Measurements from ENCODE around the gene TRPC4AP.
"Not testable (repeated sequence)": the region's sequence is repeated elsewhere in the genome, so short reads cannot be mapped to it uniquely, and the experiment has no call there.

Gene TRPC4AP

DNA sequence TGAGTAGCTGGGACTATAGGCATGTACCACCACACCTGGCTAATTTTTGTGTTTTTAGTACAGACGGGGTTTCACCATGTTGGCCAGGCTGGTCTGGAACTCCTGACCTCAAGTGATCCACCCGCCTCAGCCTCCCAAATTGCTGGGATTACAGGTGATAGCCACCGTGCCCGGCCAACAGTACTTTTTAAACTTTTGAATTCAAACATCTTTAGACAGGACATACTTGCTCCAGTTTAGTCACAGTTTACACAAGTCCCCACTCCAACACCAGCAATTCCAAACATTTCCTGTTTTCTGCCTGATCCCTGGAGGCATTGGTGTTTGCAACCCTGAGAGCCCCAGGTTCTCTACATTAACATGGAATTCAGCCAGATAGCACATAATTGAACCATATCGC, 40.0 kb downstream of the TRPC4AP start:
- DNase-seq: not testable (repeated sequence)

DNA sequence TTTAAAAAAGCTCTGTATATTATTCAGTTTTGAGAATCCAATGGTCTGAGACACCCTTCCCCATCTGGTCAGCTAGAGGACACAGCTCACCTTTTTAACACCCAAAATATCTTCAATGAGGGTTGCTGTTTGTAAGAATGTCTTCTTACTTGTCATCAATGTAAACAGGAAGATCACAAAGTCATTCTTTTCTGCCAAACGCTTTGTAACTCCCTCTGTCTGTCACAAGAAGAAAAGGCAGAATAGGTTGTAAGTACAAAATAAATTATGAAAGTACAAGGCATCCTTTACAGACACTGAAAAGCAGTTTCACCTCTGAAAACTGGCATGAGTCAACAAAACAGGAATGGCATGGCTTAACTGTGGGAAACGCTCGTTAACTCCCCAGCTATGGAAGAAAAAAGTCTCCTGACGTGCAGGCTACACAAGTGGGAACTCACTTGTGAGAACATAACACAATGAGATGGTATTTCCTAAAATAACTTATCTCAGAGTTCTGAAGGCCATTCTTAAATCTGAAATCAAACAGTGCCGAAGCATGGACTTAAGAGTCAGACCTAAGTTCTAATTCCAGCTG, 42.7 kb downstream of the TRPC4AP start:
- DNase-seq: no peak

DNA sequence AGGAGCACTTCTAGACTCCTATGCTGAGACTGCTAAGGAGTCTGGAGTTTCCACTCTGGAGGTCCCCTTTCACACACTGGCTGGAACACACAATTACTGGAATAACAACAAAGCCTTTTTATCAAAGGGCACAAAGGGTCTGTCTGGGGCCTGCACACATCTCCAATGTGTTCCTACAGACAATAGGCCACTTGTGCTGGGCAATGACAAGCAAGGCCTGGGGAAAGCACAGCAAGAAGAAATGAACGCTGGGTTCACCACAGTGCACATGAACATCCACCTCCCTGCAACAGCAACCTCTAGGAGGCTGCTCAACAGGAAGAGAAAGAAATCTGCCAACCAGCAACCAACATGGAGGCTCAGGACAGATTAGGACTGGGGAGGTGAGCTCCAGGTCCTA, 43.9 kb downstream of the TRPC4AP start:
- DNase-seq: no peak

GRCh38 chr20:35042268-35042667, 50.3 kb downstream of the TRPC4AP start:
- no peak for DNase-seq

DNA sequence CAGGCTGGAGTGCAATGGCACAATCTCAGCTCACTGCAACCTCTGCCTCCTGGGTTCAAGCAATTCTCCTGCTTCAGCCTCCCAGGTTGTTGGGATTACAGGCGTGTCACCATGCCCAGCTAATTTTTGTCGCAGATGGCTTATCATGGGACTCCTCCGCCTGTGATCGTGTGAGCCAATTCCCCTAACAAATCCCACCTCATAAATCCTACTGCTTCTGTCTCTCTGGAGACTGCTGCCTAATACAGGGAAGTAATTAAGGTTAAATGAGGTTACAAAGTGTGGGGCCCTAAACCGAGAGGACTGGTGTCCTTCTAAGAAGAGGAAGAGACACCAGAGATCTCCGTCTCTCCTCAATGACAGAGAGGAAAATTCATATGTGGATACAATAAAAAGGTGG, 52.0 kb downstream of the TRPC4AP start:
- no peak for DNase-seq

GRCh38 chr20:35039846-35040489, 52.6 kb downstream of the TRPC4AP start:
- no peak for DNase-seq

GRCh38 chr20:35039146-35039545, 53.5 kb downstream of the TRPC4AP start:
- DNase-seq: no peak

- no peak for DNase-seq
These were observed 58.5 kb downstream of the TRPC4AP start for GRCh38 chr20:35034145-35034544.

GRCh38 chr20:35030136-35030535, 62.5 kb downstream of the TRPC4AP start:
- no peak for DNase-seq

DNA sequence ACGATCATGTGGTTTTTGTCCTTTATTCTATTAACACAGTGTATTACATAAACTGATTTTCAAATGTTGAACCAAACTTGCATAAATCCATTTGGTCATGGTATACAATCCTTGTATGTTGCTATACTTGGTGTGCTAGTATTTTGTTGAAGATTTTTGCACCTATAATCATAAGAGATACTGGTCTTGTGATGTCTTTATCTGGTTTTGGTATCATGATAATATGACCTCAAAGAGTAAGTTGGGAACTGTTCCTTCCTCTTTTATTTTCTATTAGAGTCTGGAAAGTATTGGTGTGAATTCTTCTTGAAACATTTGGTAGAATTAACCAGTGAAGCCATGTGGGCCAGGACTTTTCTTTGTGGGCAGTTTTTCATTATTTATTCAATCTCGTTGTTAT, 65.3 kb downstream of the TRPC4AP start:
- DNase-seq: no peak

DNA sequence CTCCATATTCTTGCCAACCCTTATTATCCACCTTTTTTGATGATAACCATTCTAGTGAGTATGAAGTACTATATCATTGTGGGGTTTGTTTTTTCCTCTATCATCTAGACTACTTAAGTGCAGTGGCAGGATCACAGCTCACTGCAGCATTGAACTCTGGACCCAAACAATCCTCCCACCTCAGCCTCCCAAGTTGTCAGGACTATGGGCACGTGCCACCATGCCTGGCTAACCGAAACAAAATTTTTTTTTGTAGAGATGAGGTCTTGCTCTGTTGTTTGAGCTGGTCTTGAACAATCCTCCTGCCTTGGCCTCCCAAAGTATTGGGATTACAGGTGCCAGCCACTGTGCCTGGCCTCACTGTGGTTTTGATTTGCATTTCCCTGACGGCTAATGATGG, 67.5 kb downstream of the TRPC4AP start:
- DNase-seq: no peak

GRCh38 chr20:35023624-35024023, 69.0 kb downstream of the TRPC4AP start:
- DNase-seq: no peak

GRCh38 chr20:35021831-35022230, 70.8 kb downstream of the TRPC4AP start:
- DNase-seq: no peak

GRCh38 chr20:35021063-35021462, 71.5 kb downstream of the TRPC4AP start:
- DNase-seq: no peak

GRCh38 chr20:35020108-35020928, 72.3 kb downstream of the TRPC4AP start:
- DNase-seq: no peak

DNA sequence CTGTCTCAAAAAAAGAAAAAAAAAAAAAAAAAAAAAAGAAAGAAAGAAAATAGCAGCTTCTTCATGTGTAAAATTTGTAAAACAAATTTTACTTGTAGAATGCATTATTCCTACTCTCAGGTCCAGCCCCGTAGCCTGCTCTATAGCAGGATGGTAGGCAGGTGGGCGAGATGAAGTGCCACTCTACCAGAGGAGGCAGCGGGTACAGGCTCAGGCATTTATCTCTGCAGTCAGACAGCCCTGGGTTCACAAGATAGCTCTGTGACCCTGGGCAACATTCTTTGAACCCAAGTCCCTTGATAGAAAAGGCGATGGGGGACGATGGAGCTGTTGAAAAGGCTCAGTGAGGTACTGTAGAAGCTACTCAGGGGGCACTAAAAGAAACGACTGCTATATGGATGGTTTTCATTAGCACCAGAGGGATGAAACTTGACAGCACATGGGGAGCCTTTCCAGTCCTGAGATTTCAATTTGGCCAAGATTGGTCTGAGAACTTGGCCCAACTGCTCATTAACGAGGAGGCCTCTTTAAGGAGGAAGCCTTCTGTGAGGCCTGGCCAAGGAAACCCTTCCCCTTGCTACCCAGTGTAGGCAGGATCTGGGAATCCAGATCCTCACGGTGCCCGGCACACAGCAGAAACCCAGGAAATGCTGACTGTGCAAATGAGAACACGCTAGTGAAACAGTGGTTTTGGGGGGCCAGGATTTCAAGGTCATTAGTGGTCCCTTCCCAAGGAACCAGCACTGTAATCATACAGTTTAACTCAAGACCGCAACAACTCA, 73.8 kb downstream of the TRPC4AP start:
- DNase-seq: no peak

- no peak for DNase-seq
These were observed 75.3 kb downstream of the TRPC4AP start for GRCh38 chr20:35017099-35017835.

DNA sequence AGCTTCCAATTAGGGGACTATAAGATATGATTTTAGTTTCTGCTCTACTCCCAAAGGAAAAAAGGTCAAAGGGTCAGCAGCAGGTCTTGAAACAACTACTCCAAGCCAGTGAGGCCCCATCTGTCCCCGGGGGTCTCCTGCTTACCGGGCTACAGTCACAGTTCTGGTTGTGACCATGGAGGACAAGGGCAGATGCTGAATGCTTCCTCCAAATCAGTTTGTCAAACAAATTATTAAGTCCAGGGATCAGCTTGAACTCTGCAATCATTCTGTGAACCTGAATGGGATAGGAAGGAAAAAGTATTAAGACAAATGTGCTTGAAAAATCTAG, 76.8 kb downstream of the TRPC4AP start:
- DNase-seq: no peak

DNA sequence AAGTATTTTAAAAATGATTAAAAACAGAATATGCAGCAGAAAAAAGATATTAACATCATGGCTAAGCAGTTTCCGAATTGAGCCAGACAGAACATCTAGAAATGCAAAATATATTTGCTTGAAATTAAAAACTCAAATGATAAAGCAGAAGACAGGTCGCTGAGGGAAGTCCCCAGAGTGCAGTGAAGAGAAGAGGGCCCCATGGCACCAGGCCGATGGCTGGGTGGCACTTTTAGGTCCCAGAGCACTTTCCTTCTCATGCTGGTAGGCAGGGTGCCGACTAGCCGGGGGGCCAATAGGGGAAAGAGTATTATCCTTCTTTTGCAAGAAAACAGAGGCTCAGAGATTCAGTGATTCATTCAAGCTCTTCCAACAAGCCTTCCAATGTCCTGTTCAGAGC, 78.1 kb downstream of the TRPC4AP start:
- no peak for DNase-seq

GRCh38 chr20:35013421-35014411, 78.9 kb downstream of the TRPC4AP start:
- DNase-seq: no peak
